AG04450 (cell line): ENCODE results near the gene PICK1. TPM values are rescaled to one million over a fixed set of nuclear protein-coding genes. Genes with fewer than 3 reads are reported as not detected.

Experiments used
- CTCF ChIA-PET: fragments of 300-600, 350-600 bp; formaldehyde crosslinking; extraction: SDS; loops from one replicate; lab custom pipeline; 2022; ENCODE audit warnings: antibody characterized with exemption, inconsistent platforms; lab: Charles Lee
- POLR2A ChIA-PET: fragments of 350-600 bp; formaldehyde crosslinking; extraction: SDS; loops from one replicate; lab custom pipeline; 2021; ENCODE audit warnings: antibody characterized with exemption, inconsistent platforms; lab: Yijun Ruan, JAX
- DNase-seq: peaks from one replicate; pipeline ENCODE4 v3.0.0-alpha.2; 2011; ENCODE audit warnings: low read depth, low spot score
- H3K27ac ChIP-seq: one replicate; pipeline ENCODE4 v1.5.1; 2012; ENCODE audit warnings: low read depth, low read length, control low read depth
- H3K27me3 ChIP-seq: one replicate; pipeline ENCODE4 v1.6.0; 2012; ENCODE audit warnings: low read length; ENCODE audit not compliant: control insufficient read depth, insufficient read depth
- H3K4me3 ChIP-seq: 2 replicates; pipeline ENCODE4 v1.5.1; 2011; ENCODE audit warnings: mild to moderate bottlenecking, low read depth, low read length, control low read depth
- H3K9me3 ChIP-seq: 2 replicates; pipeline ENCODE4 v1.5.1; 2012; ENCODE audit warnings: low read length; ENCODE audit not compliant: control insufficient read depth, insufficient read depth
- polyA plus RNA-seq: library from polyadenylated mRNA; depleted of rRNA; stranded (reverse); fragments of >200 nt; gene quantifications from 2 replicates; pipeline ENCODE4 v1.2.3, GENCODE V29; 2011
- TF ChIP-seq, protein P1 (sequence below): IDR thresholded peaks from 2 replicates; pipeline ENCODE4 v1.5.1; 2011; ENCODE audit warnings: low read depth, low read length, control low read depth, inconsistent platforms

PICK1 gene
- polyA plus RNA-seq, 1 experiment, result 11.5 TPM

DNA sequence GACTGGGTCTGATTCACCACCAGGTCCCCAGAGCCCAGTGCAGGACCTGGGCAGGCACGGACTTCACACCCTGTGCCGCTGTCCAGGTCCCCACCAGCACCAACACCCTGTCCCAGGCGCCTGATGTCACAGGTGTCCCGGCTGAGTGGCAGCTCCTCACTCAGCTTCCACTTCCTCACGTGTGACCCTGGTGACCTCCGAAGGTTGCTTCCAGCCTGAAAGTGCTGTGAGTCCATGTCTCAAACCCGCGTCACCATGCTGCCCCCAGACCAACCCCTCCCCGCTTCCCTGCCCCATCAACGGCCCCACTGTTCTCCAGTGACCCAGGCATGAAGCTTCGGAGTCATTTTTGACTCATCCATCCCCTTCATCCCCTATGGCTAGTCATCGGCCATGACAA is 25.7 kb upstream of the PICK1 start:
- TF ChIP-seq, protein P1, sequence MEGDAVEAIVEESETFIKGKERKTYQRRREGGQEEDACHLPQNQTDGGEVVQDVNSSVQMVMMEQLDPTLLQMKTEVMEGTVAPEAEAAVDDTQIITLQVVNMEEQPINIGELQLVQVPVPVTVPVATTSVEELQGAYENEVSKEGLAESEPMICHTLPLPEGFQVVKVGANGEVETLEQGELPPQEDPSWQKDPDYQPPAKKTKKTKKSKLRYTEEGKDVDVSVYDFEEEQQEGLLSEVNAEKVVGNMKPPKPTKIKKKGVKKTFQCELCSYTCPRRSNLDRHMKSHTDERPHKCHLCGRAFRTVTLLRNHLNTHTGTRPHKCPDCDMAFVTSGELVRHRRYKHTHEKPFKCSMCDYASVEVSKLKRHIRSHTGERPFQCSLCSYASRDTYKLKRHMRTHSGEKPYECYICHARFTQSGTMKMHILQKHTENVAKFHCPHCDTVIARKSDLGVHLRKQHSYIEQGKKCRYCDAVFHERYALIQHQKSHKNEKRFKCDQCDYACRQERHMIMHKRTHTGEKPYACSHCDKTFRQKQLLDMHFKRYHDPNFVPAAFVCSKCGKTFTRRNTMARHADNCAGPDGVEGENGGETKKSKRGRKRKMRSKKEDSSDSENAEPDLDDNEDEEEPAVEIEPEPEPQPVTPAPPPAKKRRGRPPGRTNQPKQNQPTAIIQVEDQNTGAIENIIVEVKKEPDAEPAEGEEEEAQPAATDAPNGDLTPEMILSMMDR, result no peak
- ChIA-PET POLR2A (no interaction called here), CTCF (no interaction called here)
- Histone ChIP-seq H3K4me3 (no peak overlapping the region), H3K9me3 (no peaks in the 10 kb centered on the region), H3K27me3 (peaks cover 2% of the 10 kb centered on the region), H3K27ac (no peak overlapping the region)
- no peak for DNase-seq

DNA sequence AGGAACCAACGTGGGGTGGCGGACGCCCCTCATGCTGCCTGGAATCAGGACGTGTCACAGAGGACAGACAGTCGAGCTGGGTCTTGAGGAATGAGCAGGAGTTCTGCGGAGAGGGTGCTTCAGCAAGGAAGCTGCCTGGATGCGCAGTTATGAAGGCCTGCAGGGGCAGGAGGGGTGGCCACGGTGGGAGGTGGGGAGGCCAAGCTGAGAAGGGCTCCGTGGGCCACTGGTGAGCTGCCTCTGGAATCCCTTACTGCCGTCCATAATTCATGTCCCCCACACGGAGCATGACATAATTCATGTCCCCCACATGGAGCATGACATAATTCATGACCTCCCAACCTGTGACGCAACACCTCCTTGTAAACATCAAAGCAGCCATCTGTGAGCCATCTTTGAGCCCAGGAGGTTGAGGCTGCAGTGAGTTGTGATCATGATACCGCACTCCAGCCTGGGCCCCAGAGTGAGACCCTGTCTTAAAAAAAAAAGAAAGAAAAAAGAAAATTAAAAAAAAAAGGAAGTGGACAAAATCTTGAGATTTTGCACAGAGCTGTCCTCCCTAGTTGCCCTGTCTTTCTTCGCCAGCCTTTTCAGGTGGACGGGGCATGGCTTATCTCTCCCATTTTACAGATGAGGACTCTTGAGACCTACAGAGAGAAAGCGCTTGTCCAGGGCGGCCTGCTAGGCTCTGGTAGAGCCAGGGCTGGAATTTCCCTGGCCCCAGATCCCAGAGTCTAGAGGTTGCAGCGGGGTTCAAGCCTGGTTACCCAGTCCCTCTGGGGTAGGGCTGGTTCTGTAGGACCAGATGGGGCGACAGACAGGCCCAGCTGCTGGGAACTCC is 24.3 kb upstream of the PICK1 start:
- peak; percentile 61 for DNase-seq
- peaks cover 1% of the 10 kb centered on the region for H3K27me3 ChIP-seq
- ChIA-PET POLR2A (interaction anchor here (0.5 kb wide), 1 partner anchor 10 kb away, joined by 6 read pairs; no protein-coding TSS in a partner anchor), CTCF (no interaction called here)
- TF ChIP-seq, protein P1, result no peak
- no peak overlapping the region for H3K4me3 ChIP-seq
- H3K9me3 ChIP-seq, result no peaks in the 10 kb centered on the region
- H3K27ac ChIP-seq, result peak overlapping the region; percentile 11

DNA sequence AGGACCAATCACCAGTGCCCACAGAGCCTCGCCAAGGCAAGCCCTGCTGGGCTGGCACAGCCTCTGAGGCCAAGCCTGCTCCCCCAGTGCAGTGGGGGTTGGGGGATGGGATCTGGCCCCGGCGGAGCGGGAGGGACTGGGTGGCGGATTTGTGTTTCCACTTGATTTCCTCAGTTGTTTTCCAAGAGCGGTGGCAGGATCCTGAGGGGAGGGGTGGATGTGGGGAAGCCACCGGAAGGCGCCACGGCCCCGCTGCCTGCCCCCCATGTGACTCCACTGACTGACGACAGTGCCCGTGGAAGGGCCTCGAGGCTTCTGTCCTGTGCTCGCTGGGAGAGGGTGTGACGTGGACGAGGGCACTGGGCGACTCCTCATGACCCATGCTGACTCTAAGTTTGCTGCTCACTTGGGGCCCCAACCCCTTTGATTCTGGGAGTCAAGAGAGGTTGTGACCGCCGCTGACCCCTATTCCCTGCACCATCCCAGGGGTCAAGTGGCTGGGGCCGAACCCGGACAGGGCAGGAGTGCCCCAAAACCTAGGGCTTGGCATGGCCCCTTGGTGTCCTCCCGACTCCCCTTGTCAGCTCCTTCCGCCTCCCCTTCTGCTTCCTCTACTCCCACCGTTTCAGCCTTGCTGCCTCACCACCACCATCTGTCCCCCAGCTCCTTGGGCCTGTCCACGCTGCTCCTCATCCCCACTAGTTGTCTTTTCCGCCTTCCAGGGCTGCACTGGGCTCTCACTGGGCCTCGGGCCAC is 23.5 kb upstream of the PICK1 start:
- CTCF ChIA-PET, result interaction anchor here (1.0 kb wide), 1 partner anchor 19 kb away, joined by 5 read pairs; no protein-coding TSS in a partner anchor
- Histone ChIP-seq H3K4me3 (no peak overlapping the region), H3K27ac (peak overlapping the region; percentile 77), H3K27me3 (no peaks in the 10 kb centered on the region), H3K9me3 (peaks cover 3% of the 10 kb centered on the region; the same call in 1 of the 2 replicates)
- no peak for DNase-seq
- POLR2A ChIA-PET, result interaction anchor here (0.6 to 1.3 kb wide), 3 partner anchors 14 to 648 kb away, joined by 3 to 6 read pairs (median 3); partner anchors contain the start of gene TOMM22
- TF ChIP-seq, protein P1, result no peak

DNA sequence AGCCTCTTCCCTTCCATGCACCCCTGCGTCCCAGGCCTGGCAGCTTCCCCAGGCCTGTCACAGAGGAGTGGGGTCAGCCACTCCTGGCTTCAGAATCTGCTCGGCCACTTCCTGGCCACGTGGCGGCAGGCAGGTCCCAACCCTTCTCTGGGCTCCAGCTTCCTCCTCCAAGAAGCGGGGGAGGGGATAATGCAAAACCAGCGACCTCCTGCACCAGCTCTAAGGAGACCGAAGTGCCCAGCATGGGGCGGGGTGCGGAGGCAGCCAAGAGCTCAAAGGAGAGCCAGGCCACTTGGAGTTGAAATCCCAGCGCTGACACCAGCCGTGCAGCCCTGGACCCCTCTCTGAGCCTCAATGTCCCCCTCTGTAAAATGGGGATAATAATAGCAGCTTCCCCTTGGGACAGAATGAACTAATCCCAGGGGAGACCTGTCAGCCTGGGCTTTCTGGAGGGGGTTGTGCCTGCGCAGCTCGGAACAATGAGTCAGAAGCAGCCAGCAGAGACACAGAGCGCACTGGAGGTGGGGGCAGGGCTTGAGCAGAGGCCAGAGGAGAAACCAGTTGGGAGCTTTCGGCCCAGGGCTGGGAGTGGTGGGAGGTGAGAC is 22.8 kb upstream of the PICK1 start:
- ChIA-PET POLR2A (interaction anchor here (0.6 to 1.3 kb wide), 3 partner anchors 14 to 647 kb away, joined by 3 to 6 read pairs (median 3); partner anchors contain the start of gene TOMM22), CTCF (interaction anchor here (1.0 kb wide), 1 partner anchor 18 kb away, joined by 5 read pairs; no protein-coding TSS in a partner anchor)
- TF ChIP-seq, protein P1, result no peak
- H3K4me3 ChIP-seq, result no peak overlapping the region
- no peaks in the 10 kb centered on the region for H3K27me3 ChIP-seq
- DNase-seq, result peak; percentile 81
- H3K9me3 ChIP-seq, result peaks cover 3% of the 10 kb centered on the region; the same call in 1 of the 2 replicates
- H3K27ac ChIP-seq, result peak overlapping the region; percentile 77
